Neural progenitor cell (in vitro differentiated cells): Measurements from ENCODE around the gene EDRF1.

ENCODE experiments used
- CTCF ChIP-seq: fragments of 200-600 bp; sonication (generic); IDR thresholded peaks from 2 replicates; pipeline ENCODE4 v1.5.1; 2017; ENCODE audit warnings: antibody characterized with exemption, mild to moderate bottlenecking
- EZH2 ChIP-seq: fragments of 200-600 bp; sonication (generic); IDR thresholded peaks from 2 replicates; pipeline ENCODE4 v1.6.1; 2017; ENCODE audit warnings: antibody characterized with exemption, mild to moderate bottlenecking, moderate library complexity
- EZH2phosphoT487 ChIP-seq: fragments of 200-600 bp; sonication (generic); IDR thresholded peaks from 2 replicates; pipeline ENCODE4 v1.6.1; 2017; ENCODE audit warnings: antibody characterized with exemption

GRCh38 chr10:125692196-125692595 is 27.3 kb upstream of the EDRF1 start:
- TF ChIP-seq CTCF (no peak), EZH2 (no peak), EZH2phosphoT487 (no peak)
